Common myeloid progenitor, CD34-positive (primary cell): Measurements from ENCODE around the gene LHFPL6.

Experiments
- CTCF ChIA-PET: fragments of 350-600 bp; sonication (Branson Sonifier 250); formaldehyde crosslinking; loops from one replicate; lab custom pipeline; 2021; ENCODE audit warnings: antibody characterized with exemption; lab: Charles Lee
- POLR2A ChIA-PET: fragments of 350-600 bp; sonication (Branson Sonifier 250); formaldehyde crosslinking; loops from one replicate; lab custom pipeline; 2021; ENCODE audit warnings: antibody characterized with exemption; lab: Charles Lee
- DNase-seq, 3 donors: peaks; one replicate each; pipeline versions ENCODE4 v3.0.0 to v3.0.0-alpha.2; 2013
- H3K27ac ChIP-seq, 2 experiments: 1 replicate in 1 of 2; 2 replicates in 1 of 2; pipeline ENCODE4 v1.7.0; 2013; ENCODE audit warnings: inconsistent platforms in 2 of 2, low read length in 2 of 2, mild to moderate bottlenecking in 2 of 2, low read depth in 1 of 2, moderate library complexity in 1 of 2; ENCODE audit not compliant: severe bottlenecking in 2 of 2, insufficient read depth in 1 of 2, poor library complexity in 1 of 2
- H3K27me3 ChIP-seq, 5 experiments: replicated peaks in 2 of 5; 1 replicate in 3 of 5; 2 replicates in 2 of 5; pipeline versions ENCODE4 v1.6.1 to v1.7.0; 2013; ENCODE audit warnings: low read length in 4 of 5, mild to moderate bottlenecking in 2 of 5, moderate library complexity in 2 of 5, inconsistent platforms in 1 of 5; ENCODE audit not compliant: insufficient read depth in 5 of 5, control insufficient read depth in 4 of 5
- H3K36me3 ChIP-seq, 4 experiments: 1 replicate in 2 of 4; 2 replicates in 2 of 4; pipeline versions ENCODE4 v1.6.1 to v1.7.0; 2013; ENCODE audit warnings: low read length in 3 of 4, control low read depth in 1 of 4, mild to moderate bottlenecking in 1 of 4; ENCODE audit not compliant: control insufficient read depth in 4 of 4, insufficient read depth in 4 of 4
- H3K4me1 ChIP-seq, 4 experiments: 1 replicate in 3 of 4; 2 replicates in 1 of 4; pipeline versions ENCODE4 v1.6.1 to v1.7.1; 2013; ENCODE audit warnings: low read length in 3 of 4, mild to moderate bottlenecking in 3 of 4, control low read depth in 1 of 4, inconsistent platforms in 1 of 4, moderate library complexity in 1 of 4; ENCODE audit not compliant: control insufficient read depth in 4 of 4, insufficient read depth in 4 of 4; ENCODE audit errors: control extremely low read depth in 1 of 4
- H3K4me3 ChIP-seq, 7 experiments: 1 replicate in 4 of 7; 2 replicates in 3 of 7; pipeline versions ENCODE4 v1.5.1 to v1.7.0; 2013; ENCODE audit warnings: mild to moderate bottlenecking in 7 of 7, low read length in 6 of 7, moderate library complexity in 6 of 7, inconsistent platforms in 2 of 7, low read depth in 2 of 7, control low read depth in 1 of 7; ENCODE audit not compliant: insufficient read depth in 4 of 7, control insufficient read depth in 1 of 7; ENCODE audit errors: extremely low read depth in 1 of 7
- H3K9me3 ChIP-seq, 5 experiments: 1 replicate in 4 of 5; 2 replicates in 1 of 5; pipeline versions ENCODE4 v1.6.1 to v1.7.1; 2013; ENCODE audit warnings: low read length in 4 of 5, mild to moderate bottlenecking in 2 of 5, inconsistent platforms in 1 of 5, low read depth in 1 of 5, moderate library complexity in 1 of 5; ENCODE audit not compliant: control insufficient read depth in 4 of 5, insufficient read depth in 2 of 5; ENCODE audit errors: control extremely low read depth in 1 of 5
- WGBS: methylation state at CpG from one replicate; pipeline ENCODE4 v1.1.5; 2013; ENCODE audit not compliant: insufficient coverage; 5-methylcytosine and 5-hydroxymethylcytosine counted together

Gene LHFPL6

DNA sequence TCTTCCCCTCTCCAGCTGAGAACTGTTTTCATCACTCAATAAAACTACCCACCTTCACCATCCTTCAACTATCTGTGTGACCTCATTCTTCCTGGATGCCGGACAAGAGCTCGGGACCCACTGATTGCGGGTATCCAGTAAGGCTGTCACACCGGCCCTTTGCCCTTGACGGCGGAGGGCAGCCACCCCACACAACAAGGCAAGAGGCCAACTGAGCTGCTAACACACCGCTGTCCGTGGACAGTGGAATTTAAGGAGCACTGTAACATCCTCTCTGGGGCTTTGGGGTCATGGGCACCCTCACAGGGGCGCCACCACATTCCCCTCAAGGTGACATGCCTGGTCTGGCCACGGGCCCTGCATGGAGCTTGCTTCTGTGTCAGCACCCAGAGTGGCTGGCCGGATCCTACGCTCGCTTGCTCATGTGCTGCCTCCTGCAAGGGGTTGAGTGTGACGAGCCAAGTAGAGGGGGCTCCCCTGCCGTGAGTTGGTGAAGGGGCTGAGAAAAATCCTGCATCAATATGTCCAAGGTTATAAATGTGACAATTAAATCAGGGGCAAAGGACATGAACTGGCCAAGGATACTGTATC is 31.4 kb downstream of the LHFPL6 start:
- H3K27me3 ChIP-seq = no peaks in the 10 kb centered on the region
- H3K36me3 ChIP-seq = no peaks in the 10 kb centered on the region
- no peaks in the 10 kb centered on the region for H3K4me1 ChIP-seq
- H3K9me3 ChIP-seq = peaks cover 0 to 3% (median 0%) of the 10 kb centered on the region in 5 experiments
- no peak overlapping the region for H3K27ac ChIP-seq
- no peak for DNase-seq
- H3K4me3 ChIP-seq = no peak overlapping the region
- WGBS = 100% methylated on average over 12 of the region's 15 CpGs
- ChIA-PET CTCF (interaction anchor here (1.0 to 1.3 kb wide), 2 partner anchors 44 to 153 kb away, joined by 3 read pairs; no protein-coding TSS in a partner anchor), POLR2A (no interaction called here)

DNA sequence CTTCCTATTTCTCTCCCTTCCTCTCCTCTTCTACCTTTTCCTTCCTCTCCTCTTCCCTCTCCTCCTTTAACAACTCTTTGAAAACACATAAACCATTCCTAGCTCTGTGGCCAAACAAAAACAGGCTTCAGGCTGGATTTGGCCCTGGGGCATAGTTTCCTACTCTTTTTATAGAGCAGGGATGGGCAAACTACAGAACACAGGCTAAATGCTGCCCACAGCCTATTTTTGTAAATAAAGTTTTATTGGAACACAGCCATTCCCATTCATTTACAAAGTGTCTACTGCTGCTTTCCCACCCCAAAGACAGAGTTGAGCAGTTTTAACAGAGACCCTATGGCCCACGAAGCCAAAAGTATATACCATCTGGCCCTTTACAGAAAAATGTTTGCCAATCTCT is 35.4 kb downstream of the LHFPL6 start:
- Histone ChIP-seq H3K36me3 (no peaks in the 10 kb centered on the region), H3K9me3 (peaks cover 0 to 3% (median 0%) of the 10 kb centered on the region in 5 experiments), H3K27me3 (no peaks in the 10 kb centered on the region), H3K4me3 (no peak overlapping the region), H3K4me1 (no peaks in the 10 kb centered on the region), H3K27ac (no peak overlapping the region)
- no peak for DNase-seq
- CTCF ChIA-PET = interaction anchor here (0.6 kb wide), 1 partner anchor 705 kb away, joined by 3 read pairs; no protein-coding TSS in a partner anchor
- no CpG with 5 or more reads among the region's 1 CpG for WGBS
- POLR2A ChIA-PET = no interaction called here

DNA sequence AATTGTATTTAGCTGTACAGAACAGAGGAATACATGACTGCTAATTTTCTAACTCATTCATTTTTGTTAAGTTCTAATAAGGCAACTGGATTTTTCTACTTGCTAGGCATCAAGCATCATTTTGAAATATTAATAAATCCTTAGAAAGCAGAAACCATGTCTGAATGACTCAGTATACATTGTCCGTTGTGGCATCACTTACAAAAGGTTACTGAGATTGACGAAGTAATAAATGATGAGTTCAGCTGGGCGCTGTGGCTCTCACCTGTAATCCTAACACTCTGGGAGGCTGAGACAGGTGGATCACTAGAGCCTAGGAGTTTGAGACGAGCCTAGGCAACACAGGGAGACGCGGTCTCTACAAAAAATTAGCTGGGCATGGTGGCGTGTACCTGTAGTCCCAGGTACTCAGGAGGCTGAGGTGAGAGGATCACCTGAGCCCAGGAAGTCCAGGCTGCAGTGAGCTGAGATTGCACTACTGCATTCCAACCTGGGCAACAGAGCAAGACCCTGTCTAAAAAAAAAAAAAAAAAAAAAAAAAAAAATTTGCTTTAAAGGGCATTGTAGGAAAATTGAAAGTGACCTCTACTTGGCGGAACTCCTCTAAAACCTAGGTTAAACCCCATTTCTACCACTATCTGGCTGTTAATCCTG is 36.6 kb downstream of the LHFPL6 start:
- 96% methylated on average over 4 of the region's 8 CpGs for WGBS
- no peaks in the 10 kb centered on the region for H3K9me3 ChIP-seq
- H3K4me3 ChIP-seq = no peak overlapping the region
- H3K4me1 ChIP-seq = no peaks in the 10 kb centered on the region
- no peaks in the 10 kb centered on the region for H3K27me3 ChIP-seq
- no peaks in the 10 kb centered on the region for H3K36me3 ChIP-seq
- no peak overlapping the region for H3K27ac ChIP-seq
- CTCF ChIA-PET = no interaction called here
- DNase-seq = no peak
- POLR2A ChIA-PET = no interaction called here

DNA sequence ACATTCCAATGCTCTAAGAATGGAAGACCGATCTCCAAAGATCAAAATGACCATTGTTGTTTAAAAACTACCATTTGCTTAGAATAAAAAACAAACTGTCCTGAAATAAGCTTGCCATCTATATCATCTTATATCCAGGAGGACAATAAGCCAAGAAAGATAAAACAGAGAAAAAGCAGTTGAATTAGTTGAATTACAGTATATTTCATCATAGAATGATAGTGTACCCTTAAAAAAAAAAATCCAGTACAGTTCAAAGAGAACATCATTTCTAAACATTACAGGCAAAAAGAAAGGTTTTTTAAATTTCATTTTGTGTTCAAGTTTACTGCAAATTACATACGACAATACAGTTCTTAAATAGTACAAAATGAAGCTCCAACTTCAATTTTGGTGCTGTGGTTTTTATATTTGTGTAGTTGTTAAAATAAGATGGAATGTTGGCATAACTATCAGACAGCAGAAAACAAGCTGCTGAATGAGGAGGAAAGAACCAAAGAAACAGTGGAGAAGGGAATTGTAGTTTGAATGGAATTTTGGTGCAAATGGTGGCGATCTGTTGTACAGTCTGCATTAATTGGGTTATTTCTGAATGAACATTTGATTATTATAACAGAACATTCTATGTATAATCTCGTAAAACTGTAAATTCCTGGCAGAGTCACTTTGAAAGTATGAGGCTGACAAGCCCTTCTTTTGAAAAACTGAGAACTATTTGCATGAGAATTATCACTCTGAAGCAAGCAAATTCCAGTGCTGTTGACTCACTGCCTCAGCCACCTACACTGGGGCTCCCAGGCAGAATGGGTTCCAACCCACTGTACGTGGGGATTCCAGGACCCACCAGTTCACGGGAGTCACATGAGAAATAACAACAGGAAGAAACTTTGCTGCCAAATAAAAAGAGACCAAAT is 37.7 kb downstream of the LHFPL6 start:
- Histone ChIP-seq H3K27ac (no peak overlapping the region), H3K4me3 (no peak overlapping the region), H3K27me3 (no peaks in the 10 kb centered on the region), H3K36me3 (no peaks in the 10 kb centered on the region), H3K9me3 (no peaks in the 10 kb centered on the region), H3K4me1 (no peaks in the 10 kb centered on the region)
- no peak for DNase-seq
- ChIA-PET CTCF (no interaction called here), POLR2A (no interaction called here)
- 88% methylated on average over 1 of the region's 6 CpGs for WGBS

DNA sequence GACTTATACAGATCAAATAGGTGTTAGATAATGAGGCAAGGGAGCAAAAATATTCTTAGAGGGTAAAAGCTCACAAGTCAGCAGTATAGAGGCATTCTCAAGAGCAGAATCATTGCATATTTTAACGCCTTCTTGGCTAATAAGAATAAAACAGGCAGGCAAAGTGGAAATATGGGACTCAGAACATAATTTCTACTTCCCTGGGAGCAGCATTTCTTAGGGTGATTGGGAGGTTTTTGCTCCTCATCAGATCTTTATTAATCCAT is 39.6 kb downstream of the LHFPL6 start:
- no peak overlapping the region for H3K4me3 ChIP-seq
- H3K27ac ChIP-seq = no peak overlapping the region
- no peaks in the 10 kb centered on the region for H3K9me3 ChIP-seq
- H3K36me3 ChIP-seq = no peaks in the 10 kb centered on the region
- POLR2A ChIA-PET = no interaction called here
- no peaks in the 10 kb centered on the region for H3K4me1 ChIP-seq
- DNase-seq = no peak
- H3K27me3 ChIP-seq = no peaks in the 10 kb centered on the region
- CTCF ChIA-PET = no interaction called here
- 100% methylated on average over 1 of the region's 1 CpG for WGBS

DNA sequence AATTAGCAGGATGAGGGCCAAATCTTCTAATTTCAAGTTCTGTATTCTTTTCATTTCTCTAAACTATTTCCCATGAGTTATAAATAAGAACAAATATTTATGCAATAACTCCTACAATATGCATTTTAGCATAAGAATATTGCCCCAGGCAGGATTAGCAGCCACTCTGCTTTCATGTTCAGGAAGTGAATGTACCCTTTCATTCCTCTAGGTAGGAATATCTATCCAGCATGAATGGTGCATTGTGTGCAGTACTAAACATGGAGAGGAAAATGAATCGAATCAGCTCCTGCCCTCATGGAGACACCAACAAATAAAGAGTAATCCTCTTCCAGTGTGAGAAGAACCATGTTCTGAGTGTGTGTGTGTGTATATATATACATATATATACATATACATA is 41.0 kb downstream of the LHFPL6 start:
- no peaks in the 10 kb centered on the region for H3K27me3 ChIP-seq
- ChIA-PET POLR2A (no interaction called here), CTCF (no interaction called here)
- H3K27ac ChIP-seq = no peak overlapping the region
- no peaks in the 10 kb centered on the region for H3K36me3 ChIP-seq
- H3K4me3 ChIP-seq = no peak overlapping the region
- no peak for DNase-seq
- H3K4me1 ChIP-seq = no peaks in the 10 kb centered on the region
- H3K9me3 ChIP-seq = no peaks in the 10 kb centered on the region
- WGBS = no CpG with 5 or more reads among the region's 1 CpG

DNA sequence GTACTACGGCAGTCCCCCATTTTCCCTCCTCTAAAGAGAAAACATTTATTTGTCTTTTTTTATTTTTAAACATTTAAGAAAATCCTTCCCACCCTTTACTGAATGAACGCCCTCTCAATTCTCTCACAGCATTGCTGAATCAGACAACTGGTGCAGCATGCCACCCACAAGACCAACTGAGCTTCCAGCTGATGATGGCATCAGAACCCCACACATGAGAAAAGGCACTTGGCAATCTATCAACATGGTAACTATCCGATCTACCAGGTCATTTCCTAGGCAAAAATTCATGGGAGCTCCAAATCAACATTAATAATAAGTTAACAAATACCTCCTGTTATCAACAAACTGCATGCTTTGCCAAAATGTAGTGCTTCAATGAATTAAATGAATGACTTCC is 43.1 kb downstream of the LHFPL6 start:
- CTCF ChIA-PET = no interaction called here
- POLR2A ChIA-PET = no interaction called here

More for the DNA sequence above, 43.1 kb downstream of the LHFPL6 start:
- Histone ChIP-seq H3K27ac (no peak overlapping the region), H3K9me3 (no peaks in the 10 kb centered on the region), H3K27me3 (no peaks in the 10 kb centered on the region), H3K4me3 (no peak overlapping the region), H3K4me1 (no peaks in the 10 kb centered on the region), H3K36me3 (no peaks in the 10 kb centered on the region)
- no peak for DNase-seq
- 100% methylated on average over 1 of the region's 3 CpGs for WGBS
